ENCODE results near the gene CREB5.
"Not testable (repeated sequence)": the region's sequence is repeated elsewhere in the genome, so short reads cannot be mapped to it uniquely, and the experiment has no call there.

CREB5 gene

DNA sequence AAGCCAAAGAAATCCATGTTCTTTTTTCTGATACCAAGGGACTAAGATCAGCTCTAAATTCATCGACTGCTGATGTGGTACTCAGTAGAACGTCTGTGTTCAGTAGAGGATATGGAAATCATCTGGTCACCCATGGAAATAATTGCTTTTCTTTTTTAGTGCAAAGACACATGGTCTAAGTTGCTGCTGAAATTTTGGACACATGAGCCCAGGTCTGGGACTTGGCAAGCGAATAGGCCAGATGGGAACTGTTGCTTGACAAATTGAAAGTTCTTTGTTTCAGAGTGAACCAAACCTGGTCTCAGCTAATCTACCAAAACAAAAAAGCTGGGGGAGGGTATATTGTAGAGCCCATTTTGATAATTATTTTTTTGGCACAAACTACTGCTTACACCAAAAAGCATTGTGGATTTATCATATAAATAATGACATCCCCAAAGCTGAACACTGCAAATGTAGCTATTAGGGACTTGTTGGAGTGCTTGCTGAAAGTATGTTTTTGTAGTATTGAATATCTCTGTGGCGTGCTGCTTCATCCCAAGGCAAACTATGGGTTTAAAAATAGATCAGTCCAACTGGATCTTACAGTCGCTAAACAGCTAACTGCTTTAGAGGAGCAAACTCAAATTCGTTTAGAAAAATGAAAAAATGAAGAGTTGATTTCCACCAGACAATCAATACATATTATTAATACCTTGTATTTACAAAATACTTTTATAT, 401.1 kb downstream of the CREB5 start:
- FAIRE-seq (no peak), DNase-seq (ENCODE audit: insufficient read length, low spot score) (no peak)
- no peak for TF ChIP-seq POLR2A (IDR thresholded peaks at IDR 0.05; ENCODE audit: low read depth, low read length)

- FAIRE-seq (no peak), DNase-seq (ENCODE audit: insufficient read length, low spot score) (no peak)
- TF ChIP-seq POLR2A (IDR thresholded peaks at IDR 0.05; ENCODE audit: low read depth, low read length), result no peak
These were observed 403.1 kb downstream of the CREB5 start for GRCh38 chr7:28815369-28815927.

GRCh38 chr7:28815928-28816373, 403.6 kb downstream of the CREB5 start:
- FAIRE-seq (no peak), DNase-seq (ENCODE audit: insufficient read length, low spot score) (no peak)
- TF ChIP-seq POLR2A (IDR thresholded peaks at IDR 0.05; ENCODE audit: low read depth, low read length), result no peak

DNA sequence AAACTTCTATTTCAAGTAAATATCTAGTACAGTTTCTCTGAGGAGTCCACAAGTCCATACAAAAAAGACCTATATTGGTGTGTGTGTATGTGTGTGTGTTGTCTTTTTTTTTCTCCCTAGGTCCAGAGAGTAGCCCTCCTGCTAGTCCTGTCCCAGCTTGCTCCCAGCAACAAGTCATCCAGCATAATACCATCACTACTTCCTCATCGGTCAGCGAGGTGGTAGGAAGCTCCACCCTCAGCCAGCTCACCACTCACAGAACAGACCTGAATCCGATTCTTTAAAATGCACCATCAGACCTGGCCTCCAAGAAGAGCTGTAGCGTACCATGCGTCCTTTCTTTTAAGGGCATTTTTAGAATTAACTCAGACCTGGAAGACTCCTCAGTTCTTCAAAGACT, 406.7 kb downstream of the CREB5 start:
- no peak for DNase-seq (ENCODE audit: insufficient read length, low spot score)
- TF ChIP-seq POLR2A (IDR thresholded peaks at IDR 0.05; ENCODE audit: low read depth, low read length), result no peak
- no peak for FAIRE-seq

DNA sequence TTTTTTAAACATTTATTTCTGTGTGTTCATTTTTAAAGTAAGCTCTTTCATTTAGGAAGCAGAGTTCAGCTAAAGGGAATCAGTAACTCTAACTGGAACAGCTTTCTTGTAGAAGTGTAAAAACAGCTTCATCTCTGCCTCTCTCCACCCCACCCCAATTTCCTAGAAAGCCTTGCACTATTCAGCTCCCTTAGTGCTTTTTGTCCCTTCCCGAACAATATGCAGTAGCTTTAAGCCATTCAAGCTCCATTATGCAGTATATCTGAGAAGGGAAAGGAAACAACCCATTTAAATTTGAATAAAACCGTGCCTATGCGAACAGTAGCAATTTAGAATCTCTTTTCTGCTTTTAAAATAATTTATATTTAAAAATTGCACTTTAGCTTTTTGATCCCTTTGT, 411.3 kb downstream of the CREB5 start:
- DNase-seq (ENCODE audit: insufficient read length, low spot score) (no peak), FAIRE-seq (no peak)
- TF ChIP-seq POLR2A (IDR thresholded peaks at IDR 0.05; ENCODE audit: low read depth, low read length), result no peak

DNA sequence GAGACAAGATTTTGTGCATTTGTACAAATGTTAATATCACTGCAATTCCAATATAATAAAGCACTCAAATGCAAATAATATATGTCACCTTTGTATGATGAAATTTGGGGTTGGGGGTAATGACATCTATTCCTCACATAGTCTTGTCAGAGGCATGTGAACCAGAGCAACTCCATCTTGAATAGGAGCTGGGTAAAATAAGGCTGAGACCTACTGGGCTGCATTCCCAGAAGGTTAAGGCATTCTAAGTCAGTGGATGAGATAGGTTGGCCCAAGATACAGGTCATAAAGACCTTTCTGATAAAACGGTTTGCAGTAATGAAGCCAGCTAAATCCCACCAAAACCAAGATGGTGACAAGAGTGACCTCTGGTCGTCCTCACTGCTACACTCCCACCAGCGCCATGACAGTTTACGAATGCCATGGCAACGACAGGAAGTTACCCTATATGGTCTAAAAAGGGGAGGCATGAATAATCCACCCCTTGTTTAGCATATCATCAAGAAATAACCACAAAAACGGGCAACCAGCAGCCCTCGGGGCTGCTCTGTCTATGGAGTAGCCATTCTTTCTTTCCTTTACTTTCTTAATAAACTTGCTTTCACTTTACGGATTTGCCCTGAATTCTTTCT, 413.6 kb downstream of the CREB5 start:
- FAIRE-seq; DNase-seq (ENCODE audit: insufficient read length, low spot score): not testable (repeated sequence)

- DNase-seq (ENCODE audit: insufficient read length, low spot score) (no peak), FAIRE-seq (no peak)
- no peak for TF ChIP-seq POLR2A (IDR thresholded peaks at IDR 0.05; ENCODE audit: low read depth, low read length)
These were observed 418.5 kb downstream of the CREB5 start for GRCh38 chr7:28830846-28831245.

- TF ChIP-seq POLR2A (IDR thresholded peaks at IDR 0.05; ENCODE audit: low read depth, low read length), result no peak
- DNase-seq (ENCODE audit: insufficient read length, low spot score) (no peak), FAIRE-seq (no peak)
These were observed 420.4 kb downstream of the CREB5 start for GRCh38 chr7:28832669-28833068.

- no peak for TF ChIP-seq POLR2A (IDR thresholded peaks at IDR 0.05; ENCODE audit: low read depth, low read length)
- no peak for FAIRE-seq
These were observed 423.5 kb downstream of the CREB5 start for GRCh38 chr7:28835800-28836199.

DNA sequence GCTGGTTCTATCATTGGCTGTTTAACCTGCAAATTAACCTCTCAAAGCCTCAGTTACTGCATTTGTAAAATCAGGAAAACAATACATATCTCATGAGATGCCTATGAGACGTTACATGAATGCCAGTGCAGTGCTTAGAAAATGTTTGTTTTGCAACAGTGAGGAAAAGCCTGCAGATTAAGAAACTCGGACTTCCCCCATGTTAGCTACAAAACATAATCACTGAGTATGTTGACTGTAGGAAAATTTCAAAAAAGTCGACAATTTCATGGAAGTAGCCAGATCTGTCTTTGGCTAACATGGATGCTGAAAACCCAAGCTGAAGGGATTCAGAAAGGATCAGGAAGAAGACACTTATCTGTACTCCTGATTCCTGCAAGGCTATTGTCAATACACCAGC, 424.4 kb downstream of the CREB5 start:
- DNase-seq (ENCODE audit: insufficient read length, low spot score), result no peak
- FAIRE-seq, result no peak
- no peak for TF ChIP-seq POLR2A (IDR thresholded peaks at IDR 0.05; ENCODE audit: low read depth, low read length)

More at GRCh38 chr7:28835800-28836199, 423.5 kb downstream of the CREB5 start:
- DNase-seq (ENCODE audit: insufficient read length, low spot score), result peak; percentile 40

GRCh38 chr7:28837216-28837615, 424.9 kb downstream of the CREB5 start:
- FAIRE-seq, result no peak
- DNase-seq (ENCODE audit: insufficient read length, low spot score), result no peak
- no peak for TF ChIP-seq POLR2A (IDR thresholded peaks at IDR 0.05; ENCODE audit: low read depth, low read length)

- FAIRE-seq (no peak), DNase-seq (ENCODE audit: insufficient read length, low spot score) (no peak)
- TF ChIP-seq POLR2A (IDR thresholded peaks at IDR 0.05; ENCODE audit: low read depth, low read length), result no peak
These were observed 428.3 kb downstream of the CREB5 start for GRCh38 chr7:28840592-28840995.

GRCh38 chr7:28841766-28842165, 429.4 kb downstream of the CREB5 start:
- FAIRE-seq (no peak), DNase-seq (ENCODE audit: insufficient read length, low spot score) (no peak)
- no peak for TF ChIP-seq POLR2A (IDR thresholded peaks at IDR 0.05; ENCODE audit: low read depth, low read length)

- FAIRE-seq (no peak), DNase-seq (ENCODE audit: insufficient read length, low spot score) (no peak)
- TF ChIP-seq POLR2A (IDR thresholded peaks at IDR 0.05; ENCODE audit: low read depth, low read length), result no peak
These were observed 430.5 kb downstream of the CREB5 start for GRCh38 chr7:28842769-28843295.

GRCh38 chr7:28845106-28845505, 432.8 kb downstream of the CREB5 start:
- FAIRE-seq, result no peak
- no peak for TF ChIP-seq POLR2A (IDR thresholded peaks at IDR 0.05; ENCODE audit: low read depth, low read length)
- no peak for DNase-seq (ENCODE audit: insufficient read length, low spot score)
